Neural progenitor cell (in vitro differentiated cells): ENCODE results near the gene ARID4B. TPM values are rescaled to one million over a fixed set of nuclear protein-coding genes. Genes with fewer than 3 reads are reported as not detected.

Experiments used
- DNase-seq: peaks from one replicate; pipeline ENCODE4 v3.0.0-alpha.2; 2016; ENCODE audit warnings: low spot score
- H2AFZ ChIP-seq: fragments of 200-600 bp; sonication (generic); replicated peaks from 2 replicates; pipeline ENCODE4 v1.6.1; 2016; ENCODE audit warnings: antibody characterized with exemption
- H3F3A ChIP-seq: fragments of 200-600 bp; sonication (generic); 2 replicates; pipeline ENCODE4 v1.6.1; 2016; ENCODE audit warnings: antibody characterized with exemption, low read depth
- H3K27ac ChIP-seq: fragments of 200-600 bp; sonication (generic); 2 replicates; pipeline ENCODE4 v1.5.1; 2016; ENCODE audit warnings: mild to moderate bottlenecking
- H3K27me3 ChIP-seq: fragments of 200-600 bp; sonication (generic); 2 replicates; pipeline ENCODE4 v1.6.1; 2016; ENCODE audit warnings: mild to moderate bottlenecking, moderate library complexity
- H3K36me3 ChIP-seq: fragments of 200-600 bp; sonication (generic); 2 replicates; pipeline ENCODE4 v1.5.1; 2016
- H3K4me1 ChIP-seq: fragments of 200-600 bp; sonication (generic); 2 replicates; pipeline ENCODE4 v1.6.1; 2016; ENCODE audit warnings: mixed run types
- H3K4me2 ChIP-seq: fragments of 200-600 bp; sonication (generic); 2 replicates; pipeline ENCODE4 v1.6.1; 2016
- H3K4me3 ChIP-seq: fragments of 200-600 bp; sonication (generic); 2 replicates; pipeline ENCODE4 v1.5.1; 2016
- H3K79me2 ChIP-seq: fragments of 200-600 bp; sonication (generic); 2 replicates; pipeline ENCODE4 v1.6.1; 2016; ENCODE audit warnings: low read depth
- H3K9ac ChIP-seq: fragments of 200-600 bp; sonication (generic); 2 replicates; pipeline ENCODE4 v1.6.1; 2016
- H3K9me3 ChIP-seq: fragments of 200-600 bp; sonication (generic); 2 replicates; pipeline ENCODE4 v1.5.1; 2016; ENCODE audit warnings: low read depth
- H4K20me1 ChIP-seq: fragments of 200-600 bp; sonication (generic); 2 replicates; pipeline ENCODE4 v1.6.1; 2016; ENCODE audit warnings: low read depth
- H3K27ac Mint-ChIP-seq: 3 replicates; pipeline ENCODE4 v1.8.0; 2021; ENCODE audit warnings: mixed read lengths
- H3K27me3 Mint-ChIP-seq: 2 replicates; pipeline ENCODE4 v1.8.0; 2022; ENCODE audit warnings: low read depth, mild to moderate bottlenecking, inconsistent platforms, moderate library complexity, mixed read lengths; ENCODE audit not compliant: insufficient read depth
- H3K36me3 Mint-ChIP-seq: 3 replicates; pipeline ENCODE4 v1.8.0; 2021; ENCODE audit warnings: mixed read lengths
- H3K4me1 Mint-ChIP-seq: 3 replicates; pipeline ENCODE4 v1.8.0; 2021; ENCODE audit warnings: mixed read lengths
- H3K4me3 Mint-ChIP-seq: 3 replicates; pipeline ENCODE4 v1.8.0; 2021; ENCODE audit warnings: mild to moderate bottlenecking, moderate library complexity, mixed read lengths
- H3K9me3 Mint-ChIP-seq: 3 replicates; pipeline ENCODE4 v1.8.0; 2020; ENCODE audit warnings: mixed read lengths
- EZH2 ChIP-seq: fragments of 200-600 bp; sonication (generic); IDR thresholded peaks from 2 replicates; pipeline ENCODE4 v1.6.1; 2017; ENCODE audit warnings: antibody characterized with exemption, mild to moderate bottlenecking, moderate library complexity
- EZH2phosphoT487 ChIP-seq: fragments of 200-600 bp; sonication (generic); IDR thresholded peaks from 2 replicates; pipeline ENCODE4 v1.6.1; 2017; ENCODE audit warnings: antibody characterized with exemption
- total RNA-seq: library from RNA; depleted of rRNA; stranded (reverse); fragments of >200 nt; gene quantifications from 2 replicates; pipeline ENCODE4 v1.2.3, GENCODE V29; 2015; ENCODE audit warnings: low replicate concordance
- TF ChIP-seq, protein P1 (sequence below): fragments of 200-600 bp; sonication (generic); IDR thresholded peaks from 2 replicates; pipeline ENCODE4 v1.5.1; 2017; ENCODE audit warnings: antibody characterized with exemption, mild to moderate bottlenecking

The ARID4B gene
- total RNA-seq, 1 donor from 2014 or later = 65.8 TPM

- Histone ChIP-seq H4K20me1 (peaks cover 8% of the 10 kb centered on the region), H3K36me3 (peaks cover 41% of the 10 kb centered on the region), H3K4me3 (no peak overlapping the region), H3F3A (peaks cover 2% of the 10 kb centered on the region), H3K27ac (no peak overlapping the region), H3K79me2 (peaks cover 34% of the 10 kb centered on the region), H3K27me3 (no peaks in the 10 kb centered on the region), H3K4me1 (no peaks in the 10 kb centered on the region), H3K4me2 (no peak overlapping the region), H3K9ac (no peak overlapping the region), H3K9me3 (no peaks in the 10 kb centered on the region), H2AFZ (no peak overlapping the region)
- H3K27ac Mint-ChIP-seq = no peak overlapping the region
- no peaks in the 10 kb centered on the region for H3K4me1 Mint-ChIP-seq
- TF ChIP-seq, protein P1, sequence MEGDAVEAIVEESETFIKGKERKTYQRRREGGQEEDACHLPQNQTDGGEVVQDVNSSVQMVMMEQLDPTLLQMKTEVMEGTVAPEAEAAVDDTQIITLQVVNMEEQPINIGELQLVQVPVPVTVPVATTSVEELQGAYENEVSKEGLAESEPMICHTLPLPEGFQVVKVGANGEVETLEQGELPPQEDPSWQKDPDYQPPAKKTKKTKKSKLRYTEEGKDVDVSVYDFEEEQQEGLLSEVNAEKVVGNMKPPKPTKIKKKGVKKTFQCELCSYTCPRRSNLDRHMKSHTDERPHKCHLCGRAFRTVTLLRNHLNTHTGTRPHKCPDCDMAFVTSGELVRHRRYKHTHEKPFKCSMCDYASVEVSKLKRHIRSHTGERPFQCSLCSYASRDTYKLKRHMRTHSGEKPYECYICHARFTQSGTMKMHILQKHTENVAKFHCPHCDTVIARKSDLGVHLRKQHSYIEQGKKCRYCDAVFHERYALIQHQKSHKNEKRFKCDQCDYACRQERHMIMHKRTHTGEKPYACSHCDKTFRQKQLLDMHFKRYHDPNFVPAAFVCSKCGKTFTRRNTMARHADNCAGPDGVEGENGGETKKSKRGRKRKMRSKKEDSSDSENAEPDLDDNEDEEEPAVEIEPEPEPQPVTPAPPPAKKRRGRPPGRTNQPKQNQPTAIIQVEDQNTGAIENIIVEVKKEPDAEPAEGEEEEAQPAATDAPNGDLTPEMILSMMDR = no peak
- TF ChIP-seq EZH2phosphoT487 (no peak), EZH2 (no peak)
- no peak overlapping the region for H3K4me3 Mint-ChIP-seq
- no peak for DNase-seq
- H3K9me3 Mint-ChIP-seq = no peaks in the 10 kb centered on the region
- peaks cover 23% of the 10 kb centered on the region for H3K36me3 Mint-ChIP-seq
- H3K27me3 Mint-ChIP-seq = peaks cover 2% of the 10 kb centered on the region
These were observed 87.0 kb downstream of the ARID4B start for GRCh38 chr1:235240960-235241359.

GRCh38 chr1:235239851-235240250, 88.1 kb downstream of the ARID4B start:
- peaks cover 2% of the 10 kb centered on the region for H3K27me3 Mint-ChIP-seq
- H3K27ac ChIP-seq = no peak overlapping the region
- peaks cover 8% of the 10 kb centered on the region for H4K20me1 ChIP-seq
- no peak overlapping the region for H3K4me3 Mint-ChIP-seq
- no peak overlapping the region for H3K27ac Mint-ChIP-seq
- H3K36me3 Mint-ChIP-seq = peaks cover 20% of the 10 kb centered on the region
- no peak overlapping the region for H2AFZ ChIP-seq
- H3K36me3 ChIP-seq = peaks cover 37% of the 10 kb centered on the region
- DNase-seq = no peak
- H3F3A ChIP-seq = no peaks in the 10 kb centered on the region
- no peak overlapping the region for H3K4me2 ChIP-seq
- H3K9ac ChIP-seq = no peak overlapping the region
- no peaks in the 10 kb centered on the region for H3K4me1 Mint-ChIP-seq
- H3K4me3 ChIP-seq = no peak overlapping the region
- H3K9me3 Mint-ChIP-seq = no peaks in the 10 kb centered on the region
- TF ChIP-seq EZH2phosphoT487 (no peak), EZH2 (no peak)
- TF ChIP-seq, protein P1 = no peak
- no peaks in the 10 kb centered on the region for H3K27me3 ChIP-seq
- H3K79me2 ChIP-seq = peaks cover 35% of the 10 kb centered on the region
- H3K9me3 ChIP-seq = no peaks in the 10 kb centered on the region
- H3K4me1 ChIP-seq = no peaks in the 10 kb centered on the region

DNA sequence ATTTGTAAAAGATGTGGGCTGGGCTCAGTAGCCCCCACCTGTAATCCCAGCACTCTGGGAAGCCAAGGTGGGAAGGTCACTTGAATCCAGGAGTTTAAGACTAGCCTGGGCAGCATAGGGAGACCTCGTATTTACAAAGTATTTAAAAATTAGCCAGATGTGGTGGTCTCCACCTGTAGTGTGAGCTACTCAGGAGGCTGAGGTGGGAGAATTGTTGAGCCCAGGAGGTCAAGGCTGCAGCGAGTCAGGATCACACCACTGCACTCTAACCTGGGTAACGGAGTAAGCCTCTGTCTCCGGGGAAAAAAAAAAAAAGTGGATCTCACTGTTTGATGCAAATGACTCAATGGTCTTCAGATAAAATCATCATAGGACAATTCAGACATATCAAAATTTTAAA, 89.4 kb downstream of the ARID4B start:
- peaks cover 39% of the 10 kb centered on the region for H3K36me3 ChIP-seq
- H3K9ac ChIP-seq = no peak overlapping the region
- Mint-ChIP-seq H3K27ac (no peak overlapping the region), H3K4me1 (no peaks in the 10 kb centered on the region), H3K36me3 (peaks cover 18% of the 10 kb centered on the region), H3K27me3 (peaks cover 2% of the 10 kb centered on the region), H3K4me3 (no peak overlapping the region), H3K9me3 (no peaks in the 10 kb centered on the region)
- TF ChIP-seq EZH2 = no peak
- no peak for TF ChIP-seq EZH2phosphoT487
- TF ChIP-seq, protein P1 = no peak
- H2AFZ ChIP-seq = no peak overlapping the region
- H3K4me1 ChIP-seq = no peaks in the 10 kb centered on the region
- no peaks in the 10 kb centered on the region for H3F3A ChIP-seq
- H3K27ac ChIP-seq = no peak overlapping the region
- no peak overlapping the region for H3K4me2 ChIP-seq
- peaks cover 8% of the 10 kb centered on the region for H4K20me1 ChIP-seq
- DNase-seq = no peak
- no peaks in the 10 kb centered on the region for H3K9me3 ChIP-seq
- no peak overlapping the region for H3K4me3 ChIP-seq
- peaks cover 32% of the 10 kb centered on the region for H3K79me2 ChIP-seq
- H3K27me3 ChIP-seq = no peaks in the 10 kb centered on the region
